Brain pericyte (primary cell): ENCODE data around the gene GREB1L.
A peak's percentile ranks its signal among the peaks of the same experiment; 100 is the strongest.
"Not testable (repeated sequence)": the region's sequence is repeated elsewhere in the genome, so short reads cannot be mapped to it uniquely, and the experiment has no call there.

Experiments
- DNase-seq: peaks from one replicate; pipeline ENCODE4 v3.0.0-alpha.2; 2012; ENCODE audit warnings: low read depth, low spot score

The GREB1L gene

GRCh38 chr18:21242141-21242779, at the start of gene GREB1L:
Gene GREB1L (plus strand): TSS chr18:21242232. CDS start chr18:21383519, 141,287 bp downstream.
- DNase-seq, result no peak

GRCh38 chr18:21192308-21192624, 49.8 kb upstream of the GREB1L start:
- no peak for DNase-seq

GRCh38 chr18:21194871-21195771, 46.9 kb upstream of the GREB1L start:
- DNase-seq, result no peak

GRCh38 chr18:21196426-21196825, 45.6 kb upstream of the GREB1L start:
- no peak for DNase-seq

GRCh38 chr18:21203126-21203525, 38.9 kb upstream of the GREB1L start:
- no peak for DNase-seq

GRCh38 chr18:21203542-21204241, 38.3 kb upstream of the GREB1L start:
- no peak for DNase-seq

GRCh38 chr18:21205695-21206094, 36.3 kb upstream of the GREB1L start:
- no peak for DNase-seq

GRCh38 chr18:21210278-21210677, 31.8 kb upstream of the GREB1L start:
- DNase-seq, result no peak

- DNase-seq, result no peak
Observed at GRCh38 chr18:21210784-21211183, 31.2 kb upstream of the GREB1L start.

GRCh38 chr18:21214409-21214808, 27.6 kb upstream of the GREB1L start:
- not testable (repeated sequence) for DNase-seq

GRCh38 chr18:21215490-21215889, 26.5 kb upstream of the GREB1L start:
- DNase-seq, result no peak

- DNase-seq, result peak; percentile 48
Observed at GRCh38 chr18:21218862-21219261, 23.2 kb upstream of the GREB1L start.

GRCh38 chr18:21230436-21230835, 11.6 kb upstream of the GREB1L start:
- no peak for DNase-seq

GRCh38 chr18:21241301-21242048, 557 bp upstream of the GREB1L start:
- DNase-seq, result no peak

GRCh38 chr18:21242780-21243401, 859 bp downstream of the GREB1L start:
- DNase-seq, result no peak

GRCh38 chr18:21254576-21254975, 12.5 kb downstream of the GREB1L start:
- no peak for DNase-seq

GRCh38 chr18:21255211-21255610, 13.2 kb downstream of the GREB1L start:
- no peak for DNase-seq

- DNase-seq, result no peak
Observed at GRCh38 chr18:21257386-21257785, 15.4 kb downstream of the GREB1L start.

- DNase-seq, result no peak
Observed at GRCh38 chr18:21260621-21261020, 18.6 kb downstream of the GREB1L start.

GRCh38 chr18:21261352-21261751, 19.3 kb downstream of the GREB1L start:
- DNase-seq, result no peak

- no peak for DNase-seq
Observed at GRCh38 chr18:21262244-21262643, 20.2 kb downstream of the GREB1L start.
